GM23338 (cell line): ENCODE data around the gene HS6ST3. TPM values are rescaled to one million over a fixed set of nuclear protein-coding genes. Genes with fewer than 3 reads are reported as not detected.

Experiments used
- ATAC-seq: fragments of 200-7000 bp; cut with Tn5 transposase; 3 replicates; pipeline ENCODE4 v1.9.1; 2020
- DNase-seq: peaks from one replicate; pipeline ENCODE4 v3.0.0-alpha.2; 2015; ENCODE audit warnings: low spot score
- H2AFZ ChIP-seq: fragments of 200-600 bp; sonication (generic); 2 replicates; pipeline ENCODE4 v1.8.0; 2016; ENCODE audit warnings: antibody characterized with exemption, mild to moderate bottlenecking, moderate library complexity
- H3F3A ChIP-seq: fragments of 200-600 bp; sonication (generic); replicated peaks from 2 replicates; pipeline ENCODE4 v1.8.0; 2017; ENCODE audit warnings: antibody characterized with exemption, mixed run types, low read depth
- H3K27ac ChIP-seq: fragments of 200-600 bp; sonication (generic); 2 replicates; pipeline ENCODE4 v1.6.1; 2016; ENCODE audit warnings: low read depth
- H3K27me3 ChIP-seq: fragments of 200-600 bp; sonication (generic); 2 replicates; pipeline ENCODE4 v1.8.0; 2016; ENCODE audit warnings: mild to moderate bottlenecking, mixed run types, moderate library complexity; ENCODE audit not compliant: insufficient read depth
- H3K36me3 ChIP-seq: fragments of 200-600 bp; sonication (generic); 2 replicates; pipeline ENCODE4 v1.8.0; 2016; ENCODE audit warnings: mild to moderate bottlenecking; ENCODE audit not compliant: insufficient read depth
- H3K4me1 ChIP-seq: fragments of 200-600 bp; sonication (generic); 2 replicates; pipeline ENCODE4 v1.8.0; 2016; ENCODE audit warnings: mild to moderate bottlenecking, moderate library complexity; ENCODE audit not compliant: insufficient read depth
- H3K4me2 ChIP-seq: fragments of 200-600 bp; sonication (generic); 2 replicates; pipeline ENCODE4 v1.7.1; 2017; ENCODE audit warnings: mixed run types
- H3K4me3 ChIP-seq: fragments of 200-600 bp; sonication (generic); 2 replicates; pipeline ENCODE4 v1.6.1; 2016; ENCODE audit warnings: mixed run types
- H3K79me2 ChIP-seq: fragments of 200-600 bp; sonication (generic); replicated peaks from 2 replicates; pipeline ENCODE4 v1.8.0; 2017; ENCODE audit warnings: mild to moderate bottlenecking; ENCODE audit not compliant: insufficient read depth
- H3K9me2 ChIP-seq: fragments of 200-600 bp; sonication (generic); 2 replicates; pipeline ENCODE4 v1.8.0; 2017; ENCODE audit not compliant: insufficient read depth
- H4K20me1 ChIP-seq: fragments of 200-600 bp; sonication (generic); replicated peaks from 2 replicates; pipeline ENCODE4 v1.8.0; 2017; ENCODE audit warnings: mild to moderate bottlenecking; ENCODE audit not compliant: insufficient read depth
- H3K27ac Mint-ChIP-seq: 2 replicates; pipeline ENCODE4 v1.8.0; 2020; ENCODE audit warnings: inconsistent platforms, mild to moderate bottlenecking, moderate library complexity, mixed read lengths
- H3K27me3 Mint-ChIP-seq: 3 replicates; pipeline ENCODE4 v1.8.0; 2022; ENCODE audit warnings: low read depth, mild to moderate bottlenecking, moderate library complexity, mixed read lengths, inconsistent platforms; ENCODE audit not compliant: insufficient read depth, poor library complexity
- H3K36me3 Mint-ChIP-seq: 3 replicates; pipeline ENCODE4 v1.8.0; 2021; ENCODE audit warnings: low read depth, mild to moderate bottlenecking, inconsistent platforms, moderate library complexity, mixed read lengths
- H3K4me1 Mint-ChIP-seq: 3 replicates; pipeline ENCODE4 v1.8.0; 2020; ENCODE audit warnings: mild to moderate bottlenecking, inconsistent platforms, mixed read lengths
- H3K4me3 Mint-ChIP-seq: 3 replicates; pipeline ENCODE4 v1.8.0; 2021; ENCODE audit warnings: moderate library complexity, mild to moderate bottlenecking, inconsistent platforms, mixed read lengths
- H3K9me3 Mint-ChIP-seq: 3 replicates; pipeline ENCODE4 v1.8.0; 2020; ENCODE audit warnings: moderate library complexity, mild to moderate bottlenecking, inconsistent platforms, mixed read lengths
- CREB1 ChIP-seq: fragments of 250-450 bp; sonication (Bioruptor Pico); IDR thresholded peaks from 2 replicates; pipeline ENCODE4 v1.5.0; 2020; ENCODE audit warnings: low read depth, mild to moderate bottlenecking, moderate library complexity
- EZH2 ChIP-seq: fragments of 200-600 bp; sonication (generic); IDR thresholded peaks from one replicate; pipeline ENCODE4 v1.8.0; 2017; ENCODE audit warnings: antibody characterized with exemption, mild to moderate bottlenecking, low read depth; ENCODE audit not compliant: unreplicated experiment
- EZH2phosphoT487 ChIP-seq: fragments of 200-600 bp; sonication (generic); IDR thresholded peaks from one replicate; pipeline ENCODE4 v1.8.1; 2018; ENCODE audit warnings: antibody characterized with exemption; ENCODE audit not compliant: unreplicated experiment
- NANOG ChIP-seq: IDR thresholded peaks from 2 replicates; pipeline ENCODE4 v1.6.1; 2016; ENCODE audit warnings: antibody characterized with exemption, borderline replicate concordance
- POLR2AphosphoS5 ChIP-seq: IDR thresholded peaks from 2 replicates; pipeline ENCODE4 v1.6.1; 2016; ENCODE audit warnings: antibody characterized with exemption, low read depth
- ZNF114 ChIP-seq: fragments of 250-450 bp; sonication (Bioruptor Pico); IDR thresholded peaks from 2 replicates; pipeline ENCODE4 v1.5.0; 2020; ENCODE audit warnings: mild to moderate bottlenecking, moderate library complexity
- ZNF331 ChIP-seq: fragments of 250-450 bp; sonication (Bioruptor Pico); IDR thresholded peaks from 2 replicates; pipeline ENCODE4 v1.5.0; 2020; ENCODE audit warnings: low read depth, mild to moderate bottlenecking, moderate library complexity
- polyA plus RNA-seq: library from polyadenylated mRNA; unstranded; fragments of >200 nt; fragmentation: Nextera tagmentation; extraction: Ambion mirVana; gene quantifications from 2 replicates; pipeline ENCODE4 v1.2.1, GENCODE V29; 2016
- total RNA-seq: library from RNA; depleted of rRNA; stranded (reverse); fragments of >200 nt; shearing (Covaris generic); gene quantifications from 2 replicates; pipeline ENCODE4 v1.2.3, GENCODE V29; 2014
- TF ChIP-seq, protein P1 (sequence below): fragments of 250-450 bp; sonication (Bioruptor Pico); IDR thresholded peaks from 2 replicates; pipeline ENCODE4 v1.5.0; 2020; ENCODE audit warnings: mild to moderate bottlenecking, moderate library complexity
- TF ChIP-seq, protein P2 (sequence below): IDR thresholded peaks from 2 replicates; pipeline ENCODE4 v1.6.1; 2016; ENCODE audit warnings: antibody characterized with exemption
- TF ChIP-seq, protein P3 (sequence below), 2 experiments: fragments of 200-600 bp in 1 of 2; sonication (generic) in 1 of 2; conservative IDR thresholded peaks; 2 replicates each; pipeline versions ENCODE4 v1.5.1 to v1.6.1; 2016 to 2017; ENCODE audit warnings: antibody characterized with exemption in 2 of 2, low read depth in 2 of 2, mild to moderate bottlenecking in 2 of 2, moderate library complexity in 1 of 2

The HS6ST3 gene
- total and polyA plus RNA-seq, 2 experiments from 2014 or later = 0.52 to 0.80 TPM

DNA sequence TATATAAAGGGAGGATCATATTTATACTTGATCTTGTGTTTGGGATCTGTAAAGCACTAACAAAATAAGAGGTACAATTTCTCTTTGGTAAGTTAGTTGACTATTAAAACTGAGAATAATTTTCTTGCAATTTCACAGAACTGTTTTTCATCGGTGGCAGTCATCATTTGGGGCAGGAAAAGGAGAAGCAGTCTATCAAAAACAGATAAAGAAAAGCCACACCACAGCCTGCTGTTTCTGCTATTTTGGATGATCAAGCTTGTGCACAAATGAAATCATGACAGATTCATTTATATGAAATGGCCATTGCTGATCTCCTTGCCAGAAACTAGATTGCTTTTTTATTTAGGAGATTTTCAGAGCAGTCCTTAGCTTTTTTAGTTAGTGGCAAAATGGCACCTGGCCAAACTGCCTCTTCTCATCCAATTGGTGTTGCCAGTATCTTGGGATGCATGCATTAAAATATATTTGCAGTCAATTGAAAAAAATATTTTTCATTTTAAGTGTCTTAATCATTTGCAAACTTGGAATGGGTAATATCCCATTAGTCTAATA lies 326.0 kb downstream of the HS6ST3 start:
- no peak overlapping the region for H3K27ac Mint-ChIP-seq
- H3K79me2 ChIP-seq = no peaks in the 10 kb centered on the region
- H3K4me3 Mint-ChIP-seq = no peak overlapping the region
- no peaks in the 10 kb centered on the region for H4K20me1 ChIP-seq
- peaks cover 8% of the 10 kb centered on the region for H3K9me2 ChIP-seq
- H3K4me2 ChIP-seq = no peak overlapping the region
- no peak for TF ChIP-seq ZNF331 (CRISPR knock-in tag)
- H3K27ac ChIP-seq = no peak overlapping the region
- no peaks in the 10 kb centered on the region for H3K9me3 Mint-ChIP-seq
- no peaks in the 10 kb centered on the region for H3F3A ChIP-seq
- H3K27me3 ChIP-seq = no peaks in the 10 kb centered on the region
- H2AFZ ChIP-seq = no peak overlapping the region
- ATAC-seq (no peak), DNase-seq (no peak)
- H3K4me1 Mint-ChIP-seq = peaks cover 23% of the 10 kb centered on the region
- peaks cover 2% of the 10 kb centered on the region for H3K27me3 Mint-ChIP-seq
- no peaks in the 10 kb centered on the region; the same call in 2 of the 3 replicates for H3K36me3 Mint-ChIP-seq
- peaks cover 22% of the 10 kb centered on the region; the same call in 1 of the 2 replicates for H3K4me1 ChIP-seq
- H3K36me3 ChIP-seq = no peaks in the 10 kb centered on the region
- H3K4me3 ChIP-seq = no peak overlapping the region

DNA sequence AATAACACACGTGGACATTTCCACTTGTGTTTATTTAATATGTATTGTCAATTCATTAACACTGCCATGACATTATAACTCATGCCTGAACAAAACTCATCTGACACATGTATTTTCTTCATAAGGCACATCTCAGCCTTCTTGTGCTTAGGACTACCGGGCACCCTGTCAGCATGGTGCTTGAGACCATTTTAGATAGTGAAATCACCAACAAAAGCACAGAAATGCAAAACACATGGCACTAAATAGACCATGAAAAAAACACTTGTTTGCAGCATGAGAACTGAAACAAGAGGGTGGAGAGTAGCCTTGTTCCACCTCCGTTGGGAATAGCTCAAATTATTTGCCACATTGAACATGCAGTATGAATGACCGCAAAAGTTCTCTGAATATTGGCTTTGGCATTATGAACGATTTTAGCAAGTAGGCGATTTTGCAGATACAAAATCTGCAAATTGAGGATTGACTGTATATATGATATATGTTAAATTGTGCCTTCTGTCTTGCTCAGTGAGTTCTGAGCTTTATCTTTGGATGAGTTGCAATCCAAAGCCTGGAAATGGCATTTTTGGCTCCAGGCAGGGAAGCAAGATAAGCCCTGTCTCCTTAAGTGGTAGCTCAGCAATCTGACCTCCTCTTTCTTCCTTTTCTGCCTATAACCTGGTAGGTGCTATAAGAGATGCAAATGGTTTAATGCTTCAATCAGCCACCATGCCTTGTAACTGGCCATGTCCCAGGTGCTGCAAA lies 328.2 kb downstream of the HS6ST3 start:
- Mint-ChIP-seq H3K4me3 (no peak overlapping the region), H3K4me1 (peaks cover 21% of the 10 kb centered on the region; the same call in 2 of the 3 replicates), H3K27me3 (peaks cover 2% of the 10 kb centered on the region), H3K9me3 (no peaks in the 10 kb centered on the region), H3K27ac (no peak overlapping the region), H3K36me3 (no peaks in the 10 kb centered on the region)
- Histone ChIP-seq H2AFZ (no peak overlapping the region), H3K79me2 (no peaks in the 10 kb centered on the region), H3K36me3 (no peaks in the 10 kb centered on the region), H3K4me1 (peaks cover 22% of the 10 kb centered on the region; the same call in 1 of the 2 replicates), H3K4me3 (no peak overlapping the region), H4K20me1 (no peaks in the 10 kb centered on the region), H3F3A (no peaks in the 10 kb centered on the region), H3K9me2 (peaks cover under 1% of the 10 kb centered on the region; the same call in 1 of the 2 replicates), H3K4me2 (no peak overlapping the region), H3K27me3 (no peaks in the 10 kb centered on the region), H3K27ac (no peak overlapping the region)
- ATAC-seq (no peak), DNase-seq (no peak)
- TF ChIP-seq ZNF114 (no peak), EZH2phosphoT487 (no peak), NANOG (no peak), CREB1 (CRISPR knock-in tag) (no peak), ZNF331 (CRISPR knock-in tag) (no peak), EZH2 (no peak), POLR2AphosphoS5 (no peak)
- TF ChIP-seq, protein P1, sequence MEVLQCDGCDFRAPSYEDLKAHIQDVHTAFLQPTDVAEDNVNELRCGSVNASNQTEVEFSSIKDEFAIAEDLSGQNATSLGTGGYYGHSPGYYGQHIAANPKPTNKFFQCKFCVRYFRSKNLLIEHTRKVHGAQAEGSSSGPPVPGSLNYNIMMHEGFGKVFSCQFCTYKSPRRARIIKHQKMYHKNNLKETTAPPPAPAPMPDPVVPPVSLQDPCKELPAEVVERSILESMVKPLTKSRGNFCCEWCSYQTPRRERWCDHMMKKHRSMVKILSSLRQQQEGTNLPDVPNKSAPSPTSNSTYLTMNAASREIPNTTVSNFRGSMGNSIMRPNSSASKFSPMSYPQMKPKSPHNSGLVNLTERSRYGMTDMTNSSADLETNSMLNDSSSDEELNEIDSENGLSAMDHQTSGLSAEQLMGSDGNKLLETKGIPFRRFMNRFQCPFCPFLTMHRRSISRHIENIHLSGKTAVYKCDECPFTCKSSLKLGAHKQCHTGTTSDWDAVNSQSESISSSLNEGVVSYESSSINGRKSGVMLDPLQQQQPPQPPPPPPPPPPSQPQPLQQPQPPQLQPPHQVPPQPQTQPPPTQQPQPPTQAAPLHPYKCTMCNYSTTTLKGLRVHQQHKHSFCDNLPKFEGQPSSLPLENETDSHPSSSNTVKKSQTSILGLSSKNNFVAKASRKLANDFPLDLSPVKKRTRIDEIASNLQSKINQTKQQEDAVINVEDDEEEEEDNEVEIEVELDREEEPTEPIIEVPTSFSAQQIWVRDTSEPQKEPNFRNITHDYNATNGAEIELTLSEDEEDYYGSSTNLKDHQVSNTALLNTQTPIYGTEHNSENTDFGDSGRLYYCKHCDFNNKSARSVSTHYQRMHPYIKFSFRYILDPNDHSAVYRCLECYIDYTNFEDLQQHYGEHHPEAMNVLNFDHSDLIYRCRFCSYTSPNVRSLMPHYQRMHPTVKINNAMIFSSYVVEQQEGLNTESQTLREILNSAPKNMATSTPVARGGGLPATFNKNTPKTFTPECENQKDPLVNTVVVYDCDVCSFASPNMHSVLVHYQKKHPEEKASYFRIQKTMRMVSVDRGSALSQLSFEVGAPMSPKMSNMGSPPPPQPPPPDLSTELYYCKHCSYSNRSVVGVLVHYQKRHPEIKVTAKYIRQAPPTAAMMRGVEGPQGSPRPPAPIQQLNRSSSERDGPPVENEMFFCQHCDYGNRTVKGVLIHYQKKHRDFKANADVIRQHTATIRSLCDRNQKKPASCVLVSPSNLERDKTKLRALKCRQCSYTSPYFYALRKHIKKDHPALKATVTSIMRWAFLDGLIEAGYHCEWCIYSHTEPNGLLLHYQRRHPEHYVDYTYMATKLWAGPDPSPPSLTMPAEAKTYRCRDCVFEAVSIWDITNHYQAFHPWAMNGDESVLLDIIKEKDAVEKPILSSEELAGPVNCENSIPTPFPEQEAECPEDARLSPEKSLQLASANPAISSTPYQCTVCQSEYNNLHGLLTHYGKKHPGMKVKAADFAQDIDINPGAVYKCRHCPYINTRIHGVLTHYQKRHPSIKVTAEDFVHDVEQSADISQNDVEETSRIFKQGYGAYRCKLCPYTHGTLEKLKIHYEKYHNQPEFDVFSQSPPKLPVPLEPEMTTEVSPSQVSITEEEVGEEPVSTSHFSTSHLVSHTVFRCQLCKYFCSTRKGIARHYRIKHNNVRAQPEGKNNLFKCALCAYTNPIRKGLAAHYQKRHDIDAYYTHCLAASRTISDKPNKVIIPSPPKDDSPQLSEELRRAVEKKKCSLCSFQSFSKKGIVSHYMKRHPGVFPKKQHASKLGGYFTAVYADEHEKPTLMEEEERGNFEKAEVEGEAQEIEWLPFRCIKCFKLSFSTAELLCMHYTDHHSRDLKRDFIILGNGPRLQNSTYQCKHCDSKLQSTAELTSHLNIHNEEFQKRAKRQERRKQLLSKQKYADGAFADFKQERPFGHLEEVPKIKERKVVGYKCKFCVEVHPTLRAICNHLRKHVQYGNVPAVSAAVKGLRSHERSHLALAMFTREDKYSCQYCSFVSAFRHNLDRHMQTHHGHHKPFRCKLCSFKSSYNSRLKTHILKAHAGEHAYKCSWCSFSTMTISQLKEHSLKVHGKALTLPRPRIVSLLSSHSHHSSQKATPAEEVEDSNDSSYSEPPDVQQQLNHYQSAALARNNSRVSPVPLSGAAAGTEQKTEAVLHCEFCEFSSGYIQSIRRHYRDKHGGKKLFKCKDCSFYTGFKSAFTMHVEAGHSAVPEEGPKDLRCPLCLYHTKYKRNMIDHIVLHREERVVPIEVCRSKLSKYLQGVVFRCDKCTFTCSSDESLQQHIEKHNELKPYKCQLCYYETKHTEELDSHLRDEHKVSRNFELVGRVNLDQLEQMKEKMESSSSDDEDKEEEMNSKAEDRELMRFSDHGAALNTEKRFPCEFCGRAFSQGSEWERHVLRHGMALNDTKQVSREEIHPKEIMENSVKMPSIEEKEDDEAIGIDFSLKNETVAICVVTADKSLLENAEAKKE (CRISPR knock-in tag) = no peak
- TF ChIP-seq, protein P2, sequence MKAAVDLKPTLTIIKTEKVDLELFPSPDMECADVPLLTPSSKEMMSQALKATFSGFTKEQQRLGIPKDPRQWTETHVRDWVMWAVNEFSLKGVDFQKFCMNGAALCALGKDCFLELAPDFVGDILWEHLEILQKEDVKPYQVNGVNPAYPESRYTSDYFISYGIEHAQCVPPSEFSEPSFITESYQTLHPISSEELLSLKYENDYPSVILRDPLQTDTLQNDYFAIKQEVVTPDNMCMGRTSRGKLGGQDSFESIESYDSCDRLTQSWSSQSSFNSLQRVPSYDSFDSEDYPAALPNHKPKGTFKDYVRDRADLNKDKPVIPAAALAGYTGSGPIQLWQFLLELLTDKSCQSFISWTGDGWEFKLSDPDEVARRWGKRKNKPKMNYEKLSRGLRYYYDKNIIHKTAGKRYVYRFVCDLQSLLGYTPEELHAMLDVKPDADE = no peak
- TF ChIP-seq, protein P3, sequence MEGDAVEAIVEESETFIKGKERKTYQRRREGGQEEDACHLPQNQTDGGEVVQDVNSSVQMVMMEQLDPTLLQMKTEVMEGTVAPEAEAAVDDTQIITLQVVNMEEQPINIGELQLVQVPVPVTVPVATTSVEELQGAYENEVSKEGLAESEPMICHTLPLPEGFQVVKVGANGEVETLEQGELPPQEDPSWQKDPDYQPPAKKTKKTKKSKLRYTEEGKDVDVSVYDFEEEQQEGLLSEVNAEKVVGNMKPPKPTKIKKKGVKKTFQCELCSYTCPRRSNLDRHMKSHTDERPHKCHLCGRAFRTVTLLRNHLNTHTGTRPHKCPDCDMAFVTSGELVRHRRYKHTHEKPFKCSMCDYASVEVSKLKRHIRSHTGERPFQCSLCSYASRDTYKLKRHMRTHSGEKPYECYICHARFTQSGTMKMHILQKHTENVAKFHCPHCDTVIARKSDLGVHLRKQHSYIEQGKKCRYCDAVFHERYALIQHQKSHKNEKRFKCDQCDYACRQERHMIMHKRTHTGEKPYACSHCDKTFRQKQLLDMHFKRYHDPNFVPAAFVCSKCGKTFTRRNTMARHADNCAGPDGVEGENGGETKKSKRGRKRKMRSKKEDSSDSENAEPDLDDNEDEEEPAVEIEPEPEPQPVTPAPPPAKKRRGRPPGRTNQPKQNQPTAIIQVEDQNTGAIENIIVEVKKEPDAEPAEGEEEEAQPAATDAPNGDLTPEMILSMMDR (conservative IDR thresholded peaks at IDR 0.05; ENCODE audit: low read depth in 2 of 2) = no peak
